Measurements from ENCODE around the gene CARD6.

DNA sequence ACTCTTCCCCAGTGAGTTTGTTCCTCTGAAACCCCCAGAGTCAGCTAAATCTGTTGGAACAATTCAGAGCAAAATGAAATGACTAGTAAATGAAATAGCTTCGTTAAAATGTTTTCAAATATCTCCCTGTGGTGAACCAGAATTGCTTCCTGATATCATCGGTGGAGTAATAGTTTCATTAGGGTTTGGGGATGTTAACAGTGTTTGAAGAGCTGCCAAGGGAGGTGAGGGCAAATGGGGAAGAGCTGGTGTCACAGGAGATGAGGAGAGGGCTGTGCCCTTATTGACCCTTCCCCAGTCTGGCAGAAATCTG, 63.8 kb downstream of the CARD6 start:
- TF ChIP-seq, protein P1, sequence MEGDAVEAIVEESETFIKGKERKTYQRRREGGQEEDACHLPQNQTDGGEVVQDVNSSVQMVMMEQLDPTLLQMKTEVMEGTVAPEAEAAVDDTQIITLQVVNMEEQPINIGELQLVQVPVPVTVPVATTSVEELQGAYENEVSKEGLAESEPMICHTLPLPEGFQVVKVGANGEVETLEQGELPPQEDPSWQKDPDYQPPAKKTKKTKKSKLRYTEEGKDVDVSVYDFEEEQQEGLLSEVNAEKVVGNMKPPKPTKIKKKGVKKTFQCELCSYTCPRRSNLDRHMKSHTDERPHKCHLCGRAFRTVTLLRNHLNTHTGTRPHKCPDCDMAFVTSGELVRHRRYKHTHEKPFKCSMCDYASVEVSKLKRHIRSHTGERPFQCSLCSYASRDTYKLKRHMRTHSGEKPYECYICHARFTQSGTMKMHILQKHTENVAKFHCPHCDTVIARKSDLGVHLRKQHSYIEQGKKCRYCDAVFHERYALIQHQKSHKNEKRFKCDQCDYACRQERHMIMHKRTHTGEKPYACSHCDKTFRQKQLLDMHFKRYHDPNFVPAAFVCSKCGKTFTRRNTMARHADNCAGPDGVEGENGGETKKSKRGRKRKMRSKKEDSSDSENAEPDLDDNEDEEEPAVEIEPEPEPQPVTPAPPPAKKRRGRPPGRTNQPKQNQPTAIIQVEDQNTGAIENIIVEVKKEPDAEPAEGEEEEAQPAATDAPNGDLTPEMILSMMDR (IDR thresholded peaks at IDR 0.05), result no peak
- TF ChIP-seq POLR2A (IDR thresholded peaks at IDR 0.05) (no peak), POLR2AphosphoS5 (IDR thresholded peaks at IDR 0.05) (no peak)

Data from breast epithelium (tissue), 3 donors.